HCT116 (cell line): ENCODE measurements around the gene BCL11B. TPM values are rescaled to one million over a fixed set of nuclear protein-coding genes. Genes with fewer than 3 reads are reported as not detected.

Source experiments
- ATAC-seq: fragments of 200-7000 bp; cut with Tn5 transposase; 2 replicates; pipeline ENCODE4 v1.9.1; 2020; ENCODE audit warnings: mild to moderate bottlenecking, moderate library complexity
- BruUV-seq: library from RNA; stranded (reverse); fragments of 400-500 nt; replicated peaks from 2 replicates; lab custom pipeline; 2021; lab: Mats Ljungman, UMichigan
- CTCF ChIA-PET: fragments of 300-600 bp; sonication (Branson Sonifier 250); formaldehyde crosslinking; loops from one replicate; lab custom pipeline; 2021; ENCODE audit warnings: antibody characterized with exemption; lab: Charles Lee
- POLR2A ChIA-PET: fragments of 300-600, 350-600 bp; sonication (Branson Sonifier 250); formaldehyde crosslinking; loops from one replicate; lab custom pipeline; 2021; ENCODE audit warnings: antibody characterized with exemption; lab: Charles Lee
- RAD21 ChIA-PET, 2 experiments: fragments of 300-600 bp; sonication (Branson Sonifier 250); formaldehyde crosslinking; loops; one replicate each; lab custom pipeline; 2023; ENCODE audit warnings: low total read pairs in 2 of 2; ENCODE audit not compliant: uncharacterized antibody in 2 of 2, unreplicated experiment in 2 of 2, low non-redundant PET in 1 of 2; lab: Charles Lee
- DNase-seq: peaks from one replicate; pipeline ENCODE4 v3.0.0-alpha.2; 2010; ENCODE audit warnings: low read depth, low spot score
- H2AFZ ChIP-seq: fragments of 200-600 bp; shearing (Covaris generic), sonication (generic); 2 replicates; pipeline ENCODE4 v1.6.1; 2017; ENCODE audit warnings: low read depth, mixed run types, mixed read lengths, antibody characterized with exemption, low read length; ENCODE audit not compliant: poor library complexity, severe bottlenecking
- H3K27ac ChIP-seq: 2 replicates; pipeline ENCODE4 v1.5.1; 2012; ENCODE audit warnings: low read depth, low read length
- H3K27me3 ChIP-seq: fragments of 200-600 bp; sonication (generic); 2 replicates; pipeline ENCODE4 v1.6.1; 2016; ENCODE audit warnings: mixed run types, low read length, mixed read lengths; ENCODE audit not compliant: insufficient read depth
- H3K36me3 ChIP-seq, 2 experiments: fragments of 200-500 bp in 1 of 2; fragments of 200-600 bp in 1 of 2; sonication (Bioruptor generic) in 1 of 2; sonication (generic) in 1 of 2; 2 replicates each; pipeline versions ENCODE4 v1.5.1 to v1.6.1; 2014 to 2016; ENCODE audit warnings: low read length in 2 of 2, inconsistent platforms in 1 of 2, mixed read lengths in 1 of 2, mixed run types in 1 of 2; ENCODE audit not compliant: insufficient read depth in 2 of 2, control insufficient read depth in 1 of 2
- H3K4me1 ChIP-seq, 2 experiments: fragments of 200-600 bp in 1 of 2; sonication (generic) in 1 of 2; 2 replicates each; pipeline versions ENCODE4 v1.5.1 to v1.6.1; 2012 to 2017; ENCODE audit warnings: low read length in 2 of 2, inconsistent platforms in 1 of 2, mild to moderate bottlenecking in 1 of 2, mixed read lengths in 1 of 2, mixed run types in 1 of 2, moderate library complexity in 1 of 2; ENCODE audit not compliant: insufficient read depth in 2 of 2, control insufficient read depth in 1 of 2
- H3K4me2 ChIP-seq: fragments of 200-600 bp; sonication (generic); 2 replicates; pipeline ENCODE4 v1.6.1; 2017; ENCODE audit warnings: mixed run types, low read length, mixed read lengths
- H3K4me3 ChIP-seq, 2 experiments: fragments of 200-600 bp in 1 of 2; sonication (generic) in 1 of 2; replicated peaks in 1 of 2; 2 replicates each; pipeline ENCODE4 v1.5.1; 2011 to 2016; ENCODE audit warnings: low read length in 2 of 2, control low read depth in 1 of 2, low read depth in 1 of 2, mild to moderate bottlenecking in 1 of 2, mixed read lengths in 1 of 2, mixed run types in 1 of 2
- H3K79me2 ChIP-seq: fragments of 200-600 bp; sonication (generic); 2 replicates; pipeline ENCODE4 v1.6.1; 2017; ENCODE audit warnings: mild to moderate bottlenecking, mixed run types, low read length, moderate library complexity, mixed read lengths; ENCODE audit not compliant: insufficient read depth
- H3K9ac ChIP-seq: fragments of 200-600 bp; sonication (generic); 2 replicates; pipeline ENCODE4 v1.6.1; 2016; ENCODE audit warnings: low read length, mixed read lengths
- H3K9me2 ChIP-seq: fragments of 200-600 bp; sonication (generic), shearing (Covaris generic); 2 replicates; pipeline ENCODE4 v1.6.1; 2017; ENCODE audit warnings: mixed run types, mild to moderate bottlenecking, moderate library complexity; ENCODE audit not compliant: insufficient read depth
- H3K9me3 ChIP-seq, 2 experiments: fragments of 200-500 bp in 1 of 2; fragments of 200-600 bp in 1 of 2; sonication (Bioruptor generic) in 1 of 2; sonication (generic) in 1 of 2; 2 replicates each; pipeline ENCODE4 v1.6.1; 2014 to 2017; ENCODE audit warnings: low read length in 2 of 2, mixed read lengths in 2 of 2, inconsistent platforms in 1 of 2, low read depth in 1 of 2, mild to moderate bottlenecking in 1 of 2, mixed run types in 1 of 2, moderate library complexity in 1 of 2; ENCODE audit not compliant: control insufficient read depth in 1 of 2, insufficient read depth in 1 of 2
- H4K20me1 ChIP-seq: fragments of 200-600 bp; sonication (generic), shearing (Covaris generic); 2 replicates; pipeline ENCODE4 v1.6.1; 2017; ENCODE audit warnings: mixed run types, mild to moderate bottlenecking, moderate library complexity; ENCODE audit not compliant: insufficient read depth
- EZH2 ChIP-seq: fragments of 200-600 bp; sonication (generic); IDR thresholded peaks from 2 replicates; pipeline ENCODE4 v1.6.1; 2017; ENCODE audit warnings: antibody characterized with exemption, mixed run types
- POLR2AphosphoS5 ChIP-seq: IDR thresholded peaks from 2 replicates; pipeline ENCODE4 v1.6.1; 2011; ENCODE audit warnings: mild to moderate bottlenecking, low read depth, low read length, moderate library complexity
- RAD21 ChIP-seq: IDR thresholded peaks from 2 replicates; pipeline ENCODE4 v1.6.1; 2012; ENCODE audit warnings: low read depth, mild to moderate bottlenecking
- SIN3A ChIP-seq: IDR thresholded peaks from 2 replicates; pipeline ENCODE4 v1.6.1; 2012; ENCODE audit warnings: low read depth
- SRF ChIP-seq: IDR thresholded peaks from 2 replicates; pipeline ENCODE4 v1.6.1; 2012; ENCODE audit warnings: low read depth
- YY1 ChIP-seq: IDR thresholded peaks from 2 replicates; pipeline ENCODE4 v1.6.1; 2011; ENCODE audit warnings: low read length, low read depth, moderate library complexity, mild to moderate bottlenecking; ENCODE audit not compliant: insufficient replicate concordance; ENCODE audit errors: extremely low read depth
- intact Hi-C: fragments of 100-400 bp; cut with micrococcal nuclease; formaldehyde crosslinking; loops from 2 replicates; pipeline ENCODE4 v1.10.0; 2022
- total RNA-seq: library from RNA; stranded (reverse); gene quantifications from one replicate; pipeline ENCODE4 v1.2.1, GENCODE V29; 2021; ENCODE audit not compliant: unreplicated experiment
- TF ChIP-seq, protein P1 (sequence below): IDR thresholded peaks from 2 replicates; pipeline ENCODE4 v1.6.1; 2012
- TF ChIP-seq, protein P2 (sequence below): IDR thresholded peaks from 2 replicates; pipeline ENCODE4 v1.6.1; 2011; ENCODE audit warnings: mild to moderate bottlenecking, low read length, moderate library complexity; ENCODE audit not compliant: insufficient replicate concordance; ENCODE audit errors: extremely low read depth

BCL11B gene
- total RNA-seq, 1 experiment from 2014 or later, result 1.1 TPM

DNA sequence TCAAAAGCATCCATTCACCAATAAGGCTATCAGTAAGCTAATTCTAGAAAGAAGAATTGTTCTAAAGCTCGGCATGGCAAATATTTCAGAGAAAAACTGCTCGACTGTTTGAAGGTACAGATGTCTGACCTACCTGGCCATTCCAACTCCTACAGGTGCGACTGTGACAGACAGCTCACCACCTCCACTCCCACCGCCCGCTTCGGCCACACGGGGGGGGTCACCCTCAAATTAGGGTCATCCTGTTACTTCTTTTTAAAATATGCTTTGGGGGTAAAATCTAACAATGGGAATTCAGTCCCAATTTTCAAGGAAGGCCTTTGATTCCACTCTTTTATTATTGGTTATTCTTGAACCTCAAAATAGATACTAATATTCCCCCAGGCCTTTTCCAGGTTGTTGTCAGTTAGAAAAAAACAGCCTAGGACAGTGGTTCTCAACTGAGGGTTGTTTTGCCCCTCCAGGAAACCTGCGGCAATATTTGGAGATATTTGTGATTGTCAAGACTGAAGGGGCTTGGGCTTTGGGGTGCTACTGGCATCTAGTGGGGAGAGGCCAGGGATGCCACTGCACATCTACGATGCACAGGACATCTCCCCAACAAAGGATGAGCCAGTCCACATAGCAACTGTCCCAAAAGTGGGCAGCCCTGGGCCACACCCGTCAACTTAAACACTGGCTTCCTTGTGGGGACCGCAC lies 81.2 kb downstream of the BCL11B start:
- no peaks in the 10 kb centered on the region for H3K4me1 ChIP-seq
- no peak overlapping the region for H3K9ac ChIP-seq
- BruUV-seq, result no TSS peak
- no peak for DNase-seq
- no peaks in the 10 kb centered on the region for H3K9me2 ChIP-seq
- H3K9me3 ChIP-seq, result no peaks in the 10 kb centered on the region
- no peaks in the 10 kb centered on the region for H3K79me2 ChIP-seq
- no peak for ATAC-seq
- H3K36me3 ChIP-seq, result no peaks in the 10 kb centered on the region
- RAD21 ChIA-PET, result no interaction called here
- no peak overlapping the region for H3K4me3 ChIP-seq
- H4K20me1 ChIP-seq, result no peaks in the 10 kb centered on the region
- CTCF ChIA-PET, result no interaction called here
- POLR2A ChIA-PET, result no interaction called here
- no peaks in the 10 kb centered on the region for H3K27me3 ChIP-seq
- TF ChIP-seq, protein P1, sequence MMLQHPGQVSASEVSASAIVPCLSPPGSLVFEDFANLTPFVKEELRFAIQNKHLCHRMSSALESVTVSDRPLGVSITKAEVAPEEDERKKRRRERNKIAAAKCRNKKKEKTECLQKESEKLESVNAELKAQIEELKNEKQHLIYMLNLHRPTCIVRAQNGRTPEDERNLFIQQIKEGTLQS, result no peak
- TF ChIP-seq, protein P2, sequence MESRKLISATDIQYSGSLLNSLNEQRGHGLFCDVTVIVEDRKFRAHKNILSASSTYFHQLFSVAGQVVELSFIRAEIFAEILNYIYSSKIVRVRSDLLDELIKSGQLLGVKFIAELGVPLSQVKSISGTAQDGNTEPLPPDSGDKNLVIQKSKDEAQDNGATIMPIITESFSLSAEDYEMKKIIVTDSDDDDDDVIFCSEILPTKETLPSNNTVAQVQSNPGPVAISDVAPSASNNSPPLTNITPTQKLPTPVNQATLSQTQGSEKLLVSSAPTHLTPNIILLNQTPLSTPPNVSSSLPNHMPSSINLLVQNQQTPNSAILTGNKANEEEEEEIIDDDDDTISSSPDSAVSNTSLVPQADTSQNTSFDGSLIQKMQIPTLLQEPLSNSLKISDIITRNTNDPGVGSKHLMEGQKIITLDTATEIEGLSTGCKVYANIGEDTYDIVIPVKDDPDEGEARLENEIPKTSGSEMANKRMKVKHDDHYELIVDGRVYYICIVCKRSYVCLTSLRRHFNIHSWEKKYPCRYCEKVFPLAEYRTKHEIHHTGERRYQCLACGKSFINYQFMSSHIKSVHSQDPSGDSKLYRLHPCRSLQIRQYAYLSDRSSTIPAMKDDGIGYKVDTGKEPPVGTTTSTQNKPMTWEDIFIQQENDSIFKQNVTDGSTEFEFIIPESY, result no peak
- TF ChIP-seq RAD21, result peak; percentile 17; the same call in 1 of the 2 replicates
- no peak overlapping the region for H2AFZ ChIP-seq
- intact Hi-C loops, result no loop called here
- no peak overlapping the region for H3K27ac ChIP-seq
- H3K4me2 ChIP-seq, result no peak overlapping the region

DNA sequence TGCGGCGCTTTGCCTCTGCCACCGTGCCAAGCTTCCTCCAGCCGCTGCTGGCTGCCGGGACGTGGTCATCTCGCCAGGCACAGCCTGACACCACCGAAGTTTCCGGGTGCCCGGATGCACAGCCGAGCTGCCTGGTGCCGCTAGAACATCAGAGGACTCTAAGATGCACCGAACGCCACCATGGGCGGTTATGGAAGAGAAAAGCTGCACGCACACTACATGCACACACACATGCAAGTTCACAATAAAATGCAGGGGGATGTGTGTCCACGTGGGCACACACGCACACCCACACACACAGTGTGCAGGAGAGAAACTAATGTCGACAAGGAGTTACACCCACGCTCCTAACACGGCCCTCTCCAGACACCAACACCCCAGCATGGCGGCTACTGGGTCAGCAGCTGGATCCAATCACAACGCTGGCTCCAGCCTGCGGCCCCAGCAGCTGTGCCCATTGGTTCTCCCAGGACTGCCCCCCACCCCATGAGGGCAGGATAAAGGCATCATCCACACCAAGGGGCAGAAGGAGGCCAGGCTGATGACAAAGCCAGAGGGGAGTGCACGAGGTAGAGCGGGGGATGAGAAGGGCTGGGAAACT lies 82.7 kb downstream of the BCL11B start:
- H3K36me3 ChIP-seq, result no peaks in the 10 kb centered on the region
- no peak overlapping the region for H3K9ac ChIP-seq
- H3K4me1 ChIP-seq, result no peaks in the 10 kb centered on the region
- H2AFZ ChIP-seq, result no peak overlapping the region
- DNase-seq (no peak), ATAC-seq (no peak)
- H3K79me2 ChIP-seq, result no peaks in the 10 kb centered on the region
- BruUV-seq, result no TSS peak
- intact Hi-C loops, result no loop called here
- no peak overlapping the region for H3K4me2 ChIP-seq
- H3K4me3 ChIP-seq, result no peak overlapping the region
- no peak overlapping the region for H3K27ac ChIP-seq
- CTCF ChIA-PET, result no interaction called here
- H3K27me3 ChIP-seq, result no peaks in the 10 kb centered on the region
- H3K9me2 ChIP-seq, result no peaks in the 10 kb centered on the region
- no peaks in the 10 kb centered on the region for H3K9me3 ChIP-seq
- no peak for TF ChIP-seq SIN3A
- TF ChIP-seq EZH2, result no peak
- no peak for TF ChIP-seq SRF
- TF ChIP-seq YY1, result no peak
- TF ChIP-seq POLR2AphosphoS5, result no peak
- TF ChIP-seq, all 23 proteins: peak for 0
- no peaks in the 10 kb centered on the region for H4K20me1 ChIP-seq
- ChIA-PET RAD21 (no interaction called here), POLR2A (no interaction called here)
